GM13976 (cell line): ENCODE data around the gene CARD9.
"Not testable (repeated sequence)": the region's sequence is repeated elsewhere in the genome, so short reads cannot be mapped to it uniquely, and the experiment has no call there.

Experiments used
- DNase-seq: peaks from one replicate; pipeline ENCODE4 v3.0.0; 2012; ENCODE audit warnings: low spot score
- in situ Hi-C: fragments of 300-500 bp; cut with MboI; formaldehyde crosslinking; loops from one replicate; pipeline ENCODE4 v1.12.0; 2022; ENCODE audit warnings: low sequenced_read_pairs, mixed read lengths, inconsistent platforms; ENCODE audit not compliant: unreplicated experiment
- TF ChIP-seq, protein P1 (sequence below): IDR thresholded peaks from 2 replicates; pipeline ENCODE4 v1.5.1; 2012; ENCODE audit warnings: borderline replicate concordance, mild to moderate bottlenecking; ENCODE audit not compliant: insufficient read depth; ENCODE audit errors: extremely low read depth, missing control alignments, control extremely low read depth

Gene CARD9

DNA sequence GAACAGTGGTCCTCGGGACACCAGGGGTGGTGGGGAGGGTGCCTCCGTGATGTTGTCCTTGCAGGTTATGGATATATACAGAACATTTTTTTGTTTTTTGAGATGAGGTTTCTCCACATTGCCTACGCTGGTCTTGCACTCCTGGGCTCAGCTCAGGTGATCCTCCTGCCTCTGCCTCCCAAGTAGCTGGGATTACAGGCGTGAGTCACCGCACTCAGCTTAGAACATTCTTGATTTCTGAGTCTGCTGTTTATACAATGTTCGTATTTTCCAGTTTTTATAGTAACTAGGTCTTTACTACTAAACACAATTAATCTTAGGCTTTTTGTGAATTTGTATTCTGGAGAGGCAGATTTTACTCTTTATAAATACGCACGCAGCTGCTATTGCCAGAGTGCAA, 43.0 kb upstream of the CARD9 start:
- in situ Hi-C loops, result no loop called here
- TF ChIP-seq, protein P1, sequence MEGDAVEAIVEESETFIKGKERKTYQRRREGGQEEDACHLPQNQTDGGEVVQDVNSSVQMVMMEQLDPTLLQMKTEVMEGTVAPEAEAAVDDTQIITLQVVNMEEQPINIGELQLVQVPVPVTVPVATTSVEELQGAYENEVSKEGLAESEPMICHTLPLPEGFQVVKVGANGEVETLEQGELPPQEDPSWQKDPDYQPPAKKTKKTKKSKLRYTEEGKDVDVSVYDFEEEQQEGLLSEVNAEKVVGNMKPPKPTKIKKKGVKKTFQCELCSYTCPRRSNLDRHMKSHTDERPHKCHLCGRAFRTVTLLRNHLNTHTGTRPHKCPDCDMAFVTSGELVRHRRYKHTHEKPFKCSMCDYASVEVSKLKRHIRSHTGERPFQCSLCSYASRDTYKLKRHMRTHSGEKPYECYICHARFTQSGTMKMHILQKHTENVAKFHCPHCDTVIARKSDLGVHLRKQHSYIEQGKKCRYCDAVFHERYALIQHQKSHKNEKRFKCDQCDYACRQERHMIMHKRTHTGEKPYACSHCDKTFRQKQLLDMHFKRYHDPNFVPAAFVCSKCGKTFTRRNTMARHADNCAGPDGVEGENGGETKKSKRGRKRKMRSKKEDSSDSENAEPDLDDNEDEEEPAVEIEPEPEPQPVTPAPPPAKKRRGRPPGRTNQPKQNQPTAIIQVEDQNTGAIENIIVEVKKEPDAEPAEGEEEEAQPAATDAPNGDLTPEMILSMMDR, result no peak
- DNase-seq, result no peak

- DNase-seq, result no peak
- TF ChIP-seq, protein P1, result no peak
- in situ Hi-C loops, result no loop called here
Measured at GRCh38 chr9:136412962-136413361, 39.5 kb upstream of the CARD9 start.

GRCh38 chr9:136411378-136411777, 37.9 kb upstream of the CARD9 start:
- no peak for DNase-seq
- in situ Hi-C loops, result no loop called here
- TF ChIP-seq, protein P1, result no peak

DNA sequence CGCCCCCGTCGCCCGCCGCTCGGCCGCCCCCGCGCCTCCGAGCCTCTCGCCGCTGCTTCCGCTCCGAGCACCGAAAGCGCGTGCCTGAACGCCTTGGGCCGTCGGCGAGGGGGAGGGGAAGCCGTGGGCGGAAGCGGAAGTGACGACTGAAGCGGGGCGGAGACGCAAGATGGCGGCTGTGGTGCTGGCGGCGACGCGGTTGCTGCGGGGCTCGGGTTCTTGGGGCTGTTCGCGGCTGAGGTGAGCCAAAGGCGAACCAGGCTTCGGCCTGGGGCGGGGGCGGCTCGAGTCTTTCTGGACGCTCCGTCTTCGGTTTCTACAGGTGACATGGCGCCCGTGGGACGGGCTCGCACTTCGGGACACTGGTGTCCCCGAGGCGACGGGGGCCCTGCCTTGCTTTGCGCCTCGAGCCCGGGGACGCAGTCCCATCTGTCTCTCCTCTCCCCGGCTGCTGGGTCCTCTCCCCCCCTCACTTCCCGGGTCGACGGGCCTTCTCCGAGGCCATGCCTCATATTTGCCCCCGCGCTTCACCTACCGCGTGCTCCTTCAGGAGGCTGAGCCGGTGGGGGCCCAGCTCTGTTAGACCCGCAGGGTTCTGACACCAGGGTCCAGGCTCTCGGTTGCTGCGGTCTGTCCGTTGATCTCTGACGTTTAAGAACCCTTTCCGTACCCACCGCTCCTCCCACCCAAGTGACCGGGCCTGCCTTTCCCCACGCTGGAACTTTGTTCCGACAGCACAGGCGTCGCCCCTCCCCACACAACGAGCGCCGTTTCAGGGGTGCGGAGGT, 37.2 kb upstream of the CARD9 start, which contains the start of the genes ENTR1 and PMPCA:
TSS of gene ENTR1 (minus strand) at position 115 of the 788 bp plus-strand sequence. CDS start 217 bp downstream, outside the sequence.
TSS of gene PMPCA (plus strand) at position 159 of the 788 bp plus-strand sequence. CDS start at position 170, 11 bp downstream.
- TF ChIP-seq, protein P1, result no peak
- in situ Hi-C loops, result no loop called here
- peak; percentile 99 for DNase-seq

DNA sequence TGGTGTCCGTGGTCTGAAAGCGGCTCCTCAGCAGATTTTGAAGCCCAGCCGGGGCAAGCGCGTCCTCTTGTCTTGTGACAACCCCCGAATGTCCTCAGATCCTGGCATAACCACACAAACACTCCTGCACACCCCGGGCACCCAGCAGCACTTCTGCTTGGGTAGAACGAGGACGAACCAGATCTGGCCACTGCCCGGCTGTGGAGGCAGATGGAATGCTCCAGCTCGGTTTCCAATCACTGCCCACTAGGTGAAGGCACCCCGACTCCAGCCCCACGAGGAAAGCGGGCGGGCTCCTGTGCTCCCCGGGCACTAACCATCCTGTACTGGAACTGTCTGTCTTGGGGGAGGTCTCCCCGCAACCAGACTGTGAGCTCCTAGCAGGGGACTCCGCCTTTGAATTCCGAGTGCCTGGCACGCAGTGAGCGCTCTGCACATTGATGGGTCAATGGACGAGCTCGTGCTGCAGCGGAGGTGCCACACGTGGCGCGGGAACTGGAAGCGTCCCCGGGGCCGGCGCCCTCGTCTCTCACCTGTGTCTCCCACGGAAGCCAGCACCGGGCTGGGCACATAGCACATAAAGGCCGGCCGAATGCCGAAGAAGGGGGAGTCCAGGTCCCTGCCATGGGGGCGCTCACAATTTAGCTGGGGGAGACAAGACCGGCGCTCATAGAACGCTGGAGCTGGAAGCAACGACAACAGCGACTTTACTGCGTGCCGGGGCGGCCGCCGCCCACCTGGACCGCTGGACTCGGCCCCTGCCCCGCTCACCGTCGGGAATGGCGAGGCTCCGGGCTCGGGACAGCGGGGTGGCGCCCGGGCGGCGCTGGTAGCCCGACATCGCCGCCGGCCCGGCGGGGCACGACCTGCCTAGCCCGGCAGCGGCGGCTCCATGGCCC, 36.3 kb upstream of the CARD9 start:
- in situ Hi-C loops, result no loop called here
- DNase-seq, result peak; percentile 69
- TF ChIP-seq, protein P1, result no peak

GRCh38 chr9:136407911-136408310, 34.4 kb upstream of the CARD9 start:
- in situ Hi-C loops, result no loop called here
- no peak for DNase-seq
- TF ChIP-seq, protein P1, result no peak

DNA sequence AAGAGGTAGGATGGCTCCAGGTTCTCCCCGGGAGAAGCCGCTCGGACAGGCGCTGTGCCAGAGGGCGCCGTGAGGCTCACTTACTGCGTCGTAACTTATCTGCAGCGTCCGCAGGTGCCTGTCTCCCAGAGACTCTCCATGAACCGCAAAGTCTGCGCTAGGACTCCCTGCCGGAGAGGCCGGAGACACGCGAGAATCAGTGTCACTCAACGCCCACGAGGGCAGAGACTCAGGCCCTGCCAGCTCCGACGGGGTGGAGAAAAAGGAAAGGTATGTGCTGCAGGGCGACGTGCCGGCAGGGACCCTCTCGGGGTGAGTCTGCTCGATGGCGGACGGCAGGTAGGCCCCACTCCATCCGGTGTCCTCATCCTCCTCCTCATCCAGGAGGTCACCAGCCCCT, 33.6 kb upstream of the CARD9 start:
- in situ Hi-C loops, DNase-seq: not testable (repeated sequence)

DNA sequence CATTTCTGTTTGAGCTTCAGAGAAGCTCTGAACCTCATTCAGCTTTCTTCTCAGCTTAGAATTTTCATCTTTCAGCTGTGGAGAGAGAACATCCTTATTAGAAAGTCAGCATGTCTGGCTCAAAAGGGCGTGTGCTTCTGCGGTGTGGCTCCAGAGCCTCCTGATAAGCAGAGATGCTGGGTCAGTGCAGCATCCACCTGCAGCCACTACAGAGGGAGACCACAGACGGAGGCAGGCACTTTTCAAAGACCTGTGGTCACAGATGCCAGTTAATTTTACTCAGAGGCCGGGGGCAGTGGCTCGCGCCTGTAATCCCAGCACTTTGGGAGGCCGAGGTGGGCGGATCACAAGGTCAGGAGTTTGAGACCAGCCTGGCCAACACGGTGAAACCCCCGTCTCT, 32.4 kb upstream of the CARD9 start:
- in situ Hi-C loops, result not testable (repeated sequence)

More for the DNA sequence above, 32.4 kb upstream of the CARD9 start:
- DNase-seq, result not testable (repeated sequence)
